ENCODE measurements around the gene SFTPA2.

SFTPA2 gene

GRCh38 chr10:79602953-79603352, 42.7 kb upstream of the SFTPA2 start:
- TF ChIP-seq SIN3A (IDR thresholded peaks at IDR 0.05; ENCODE audit: borderline replicate concordance, insufficient read depth, low read length): no peak
- no peak for TF ChIP-seq POLR2AphosphoS5 (IDR thresholded peaks at IDR 0.05; ENCODE audit: low read depth, low read length)
- no peak for TF ChIP-seq FOXP2 (optimal IDR thresholded peaks at IDR 0.05; ENCODE audit: borderline replicate concordance, extremely low read depth, extremely low read length, insufficient read depth)
- TF ChIP-seq TAF1 (IDR thresholded peaks at IDR 0.05; ENCODE audit: borderline replicate concordance, insufficient read depth, low read length): no peak
- TF ChIP-seq, protein P1, sequence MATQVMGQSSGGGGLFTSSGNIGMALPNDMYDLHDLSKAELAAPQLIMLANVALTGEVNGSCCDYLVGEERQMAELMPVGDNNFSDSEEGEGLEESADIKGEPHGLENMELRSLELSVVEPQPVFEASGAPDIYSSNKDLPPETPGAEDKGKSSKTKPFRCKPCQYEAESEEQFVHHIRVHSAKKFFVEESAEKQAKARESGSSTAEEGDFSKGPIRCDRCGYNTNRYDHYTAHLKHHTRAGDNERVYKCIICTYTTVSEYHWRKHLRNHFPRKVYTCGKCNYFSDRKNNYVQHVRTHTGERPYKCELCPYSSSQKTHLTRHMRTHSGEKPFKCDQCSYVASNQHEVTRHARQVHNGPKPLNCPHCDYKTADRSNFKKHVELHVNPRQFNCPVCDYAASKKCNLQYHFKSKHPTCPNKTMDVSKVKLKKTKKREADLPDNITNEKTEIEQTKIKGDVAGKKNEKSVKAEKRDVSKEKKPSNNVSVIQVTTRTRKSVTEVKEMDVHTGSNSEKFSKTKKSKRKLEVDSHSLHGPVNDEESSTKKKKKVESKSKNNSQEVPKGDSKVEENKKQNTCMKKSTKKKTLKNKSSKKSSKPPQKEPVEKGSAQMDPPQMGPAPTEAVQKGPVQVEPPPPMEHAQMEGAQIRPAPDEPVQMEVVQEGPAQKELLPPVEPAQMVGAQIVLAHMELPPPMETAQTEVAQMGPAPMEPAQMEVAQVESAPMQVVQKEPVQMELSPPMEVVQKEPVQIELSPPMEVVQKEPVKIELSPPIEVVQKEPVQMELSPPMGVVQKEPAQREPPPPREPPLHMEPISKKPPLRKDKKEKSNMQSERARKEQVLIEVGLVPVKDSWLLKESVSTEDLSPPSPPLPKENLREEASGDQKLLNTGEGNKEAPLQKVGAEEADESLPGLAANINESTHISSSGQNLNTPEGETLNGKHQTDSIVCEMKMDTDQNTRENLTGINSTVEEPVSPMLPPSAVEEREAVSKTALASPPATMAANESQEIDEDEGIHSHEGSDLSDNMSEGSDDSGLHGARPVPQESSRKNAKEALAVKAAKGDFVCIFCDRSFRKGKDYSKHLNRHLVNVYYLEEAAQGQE (IDR thresholded peaks at IDR 0.05; ENCODE audit: insufficient read depth in 1 of 2, low read depth in 2 of 2, low read length in 2 of 2): no peak

GRCh38 chr10:79601939-79602338, 41.7 kb upstream of the SFTPA2 start:
- TF ChIP-seq TAF1 (IDR thresholded peaks at IDR 0.05; ENCODE audit: borderline replicate concordance, insufficient read depth, low read length) (no peak), POLR2AphosphoS5 (IDR thresholded peaks at IDR 0.05; ENCODE audit: low read depth, low read length) (no peak), FOXP2 (optimal IDR thresholded peaks at IDR 0.05; ENCODE audit: borderline replicate concordance, extremely low read depth, extremely low read length, insufficient read depth) (no peak), SIN3A (IDR thresholded peaks at IDR 0.05; ENCODE audit: borderline replicate concordance, insufficient read depth, low read length) (no peak)
- TF ChIP-seq, protein P1 (IDR thresholded peaks at IDR 0.05; ENCODE audit: insufficient read depth in 1 of 2, low read depth in 2 of 2, low read length in 2 of 2): no peak

DNA sequence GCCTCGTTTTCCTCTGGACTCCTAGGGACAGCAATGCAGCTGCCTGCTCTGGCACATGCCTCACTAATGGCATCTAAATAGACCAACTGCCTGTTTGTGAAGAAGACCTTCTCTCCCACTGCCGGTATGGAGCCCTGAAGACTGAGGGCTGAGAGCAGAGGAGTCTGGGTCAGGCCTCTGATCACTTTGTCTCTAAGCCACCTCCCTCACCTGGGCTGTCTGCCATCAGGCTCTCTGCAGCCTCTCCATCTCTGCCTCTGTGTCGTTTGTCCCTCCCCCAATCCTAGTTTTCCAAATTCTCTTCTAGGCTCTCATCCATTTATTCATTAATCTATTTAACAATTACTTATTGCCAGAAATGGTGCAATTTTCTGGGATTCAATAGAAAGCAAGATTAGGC, 35.3 kb upstream of the SFTPA2 start:
- TF ChIP-seq FOXP2 (optimal IDR thresholded peaks at IDR 0.05; ENCODE audit: borderline replicate concordance, extremely low read depth, extremely low read length, insufficient read depth): no peak
- TF ChIP-seq POLR2AphosphoS5 (IDR thresholded peaks at IDR 0.05; ENCODE audit: low read depth, low read length): no peak
- TF ChIP-seq TAF1 (IDR thresholded peaks at IDR 0.05; ENCODE audit: borderline replicate concordance, insufficient read depth, low read length): no peak
- TF ChIP-seq SIN3A (IDR thresholded peaks at IDR 0.05; ENCODE audit: borderline replicate concordance, insufficient read depth, low read length): no peak
- TF ChIP-seq, protein P1 (IDR thresholded peaks at IDR 0.05; ENCODE audit: insufficient read depth in 1 of 2, low read depth in 2 of 2, low read length in 2 of 2): no peak

GRCh38 chr10:79593377-79593776, 33.2 kb upstream of the SFTPA2 start:
- TF ChIP-seq FOXP2 (optimal IDR thresholded peaks at IDR 0.05; ENCODE audit: borderline replicate concordance, extremely low read depth, extremely low read length, insufficient read depth) (no peak), POLR2AphosphoS5 (IDR thresholded peaks at IDR 0.05; ENCODE audit: low read depth, low read length) (no peak), TAF1 (IDR thresholded peaks at IDR 0.05; ENCODE audit: borderline replicate concordance, insufficient read depth, low read length) (no peak), SIN3A (IDR thresholded peaks at IDR 0.05; ENCODE audit: borderline replicate concordance, insufficient read depth, low read length) (no peak)
- TF ChIP-seq, protein P1 (IDR thresholded peaks at IDR 0.05; ENCODE audit: insufficient read depth in 1 of 2, low read depth in 2 of 2, low read length in 2 of 2): no peak

GRCh38 chr10:79588800-79589199, 28.6 kb upstream of the SFTPA2 start:
- no peak for TF ChIP-seq FOXP2 (optimal IDR thresholded peaks at IDR 0.05; ENCODE audit: borderline replicate concordance, extremely low read depth, extremely low read length, insufficient read depth)
- no peak for TF ChIP-seq SIN3A (IDR thresholded peaks at IDR 0.05; ENCODE audit: borderline replicate concordance, insufficient read depth, low read length)
- TF ChIP-seq, protein P1 (IDR thresholded peaks at IDR 0.05; ENCODE audit: insufficient read depth in 1 of 2, low read depth in 2 of 2, low read length in 2 of 2): no peak
- no peak for TF ChIP-seq TAF1 (IDR thresholded peaks at IDR 0.05; ENCODE audit: borderline replicate concordance, insufficient read depth, low read length)
- no peak for TF ChIP-seq POLR2AphosphoS5 (IDR thresholded peaks at IDR 0.05; ENCODE audit: low read depth, low read length)

Measured in PFSK-1 (cell line).